GM15510 (cell line): Measurements from ENCODE around the gene GLI3.

Experiments used
- POLR2A ChIP-seq: IDR thresholded peaks from 3 replicates; pipeline ENCODE4 v1.6.1; 2011; ENCODE audit warnings: borderline replicate concordance; ENCODE audit not compliant: insufficient read length; ENCODE audit errors: extremely low read depth

The GLI3 gene

GRCh38 chr7:42084263-42084662, 152.7 kb downstream of the GLI3 start:
- TF ChIP-seq POLR2A: no peak

GRCh38 chr7:42083284-42083683, 153.7 kb downstream of the GLI3 start:
- no peak for TF ChIP-seq POLR2A

- TF ChIP-seq POLR2A: no peak
Measured at GRCh38 chr7:42082144-42082543, 154.9 kb downstream of the GLI3 start.

- TF ChIP-seq POLR2A: no peak
Measured at GRCh38 chr7:42081671-42082070, 155.3 kb downstream of the GLI3 start.

GRCh38 chr7:42080841-42081586, 156.0 kb downstream of the GLI3 start:
- TF ChIP-seq POLR2A: no peak

- no peak for TF ChIP-seq POLR2A
Measured at GRCh38 chr7:42077271-42078135, 159.5 kb downstream of the GLI3 start.

GRCh38 chr7:42076870-42077269, 160.1 kb downstream of the GLI3 start:
- TF ChIP-seq POLR2A: no peak

- TF ChIP-seq POLR2A: no peak
Measured at GRCh38 chr7:42075418-42075817, 161.6 kb downstream of the GLI3 start.

- no peak for TF ChIP-seq POLR2A
Measured at GRCh38 chr7:42074076-42074475, 162.9 kb downstream of the GLI3 start.

GRCh38 chr7:42071372-42072261, 165.4 kb downstream of the GLI3 start:
- no peak for TF ChIP-seq POLR2A

GRCh38 chr7:42070068-42070467, 166.9 kb downstream of the GLI3 start:
- no peak for TF ChIP-seq POLR2A

- TF ChIP-seq POLR2A: no peak
Measured at GRCh38 chr7:42069590-42069989, 167.4 kb downstream of the GLI3 start.

GRCh38 chr7:42068554-42069280, 168.3 kb downstream of the GLI3 start:
- no peak for TF ChIP-seq POLR2A

- TF ChIP-seq POLR2A: no peak
Measured at GRCh38 chr7:42065942-42066341, 171.1 kb downstream of the GLI3 start.
